ENCODE data around the gene DOCK1.

Gene DOCK1

DNA sequence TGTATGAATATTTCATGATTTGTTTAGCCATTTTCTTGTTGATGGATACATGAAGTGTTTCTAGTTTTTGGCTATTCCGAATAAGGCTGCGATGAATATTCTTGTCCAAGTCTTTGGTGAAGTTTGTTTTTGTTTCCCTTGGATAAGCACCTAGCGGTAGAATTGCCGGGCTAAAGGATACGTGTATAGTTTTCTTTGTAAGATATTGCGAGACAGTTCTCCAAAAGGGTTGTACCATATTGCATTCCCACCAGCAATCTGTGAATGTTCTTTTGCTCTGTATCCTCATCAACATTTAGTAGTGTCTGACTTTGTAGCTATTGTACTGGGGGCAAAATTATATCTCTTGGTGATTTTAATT is 142.6 kb downstream of the DOCK1 start:
- TF ChIP-seq EZH2phosphoT487 (IDR thresholded peaks at IDR 0.05; ENCODE audit: low read length) (no peak), EZH2 (optimal IDR thresholded peaks at IDR 0.05; ENCODE audit: low read depth, low read length) (no peak)
- TF ChIP-seq, protein P1, sequence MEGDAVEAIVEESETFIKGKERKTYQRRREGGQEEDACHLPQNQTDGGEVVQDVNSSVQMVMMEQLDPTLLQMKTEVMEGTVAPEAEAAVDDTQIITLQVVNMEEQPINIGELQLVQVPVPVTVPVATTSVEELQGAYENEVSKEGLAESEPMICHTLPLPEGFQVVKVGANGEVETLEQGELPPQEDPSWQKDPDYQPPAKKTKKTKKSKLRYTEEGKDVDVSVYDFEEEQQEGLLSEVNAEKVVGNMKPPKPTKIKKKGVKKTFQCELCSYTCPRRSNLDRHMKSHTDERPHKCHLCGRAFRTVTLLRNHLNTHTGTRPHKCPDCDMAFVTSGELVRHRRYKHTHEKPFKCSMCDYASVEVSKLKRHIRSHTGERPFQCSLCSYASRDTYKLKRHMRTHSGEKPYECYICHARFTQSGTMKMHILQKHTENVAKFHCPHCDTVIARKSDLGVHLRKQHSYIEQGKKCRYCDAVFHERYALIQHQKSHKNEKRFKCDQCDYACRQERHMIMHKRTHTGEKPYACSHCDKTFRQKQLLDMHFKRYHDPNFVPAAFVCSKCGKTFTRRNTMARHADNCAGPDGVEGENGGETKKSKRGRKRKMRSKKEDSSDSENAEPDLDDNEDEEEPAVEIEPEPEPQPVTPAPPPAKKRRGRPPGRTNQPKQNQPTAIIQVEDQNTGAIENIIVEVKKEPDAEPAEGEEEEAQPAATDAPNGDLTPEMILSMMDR (IDR thresholded peaks at IDR 0.05; ENCODE audit: low read length) = no peak
- H3K79me2 ChIP-seq (ENCODE audit: low read length) = no peaks in the 10 kb centered on the region
- no peak overlapping the region for H3K4me3 ChIP-seq (ENCODE audit: low read length)
- H3K36me3 ChIP-seq (replicated peaks; ENCODE audit: insufficient read depth, low read length) = no peaks in the 10 kb centered on the region
- no peaks in the 10 kb centered on the region for H3K9me3 ChIP-seq (replicated peaks; ENCODE audit: insufficient read depth, low read length)
- no peaks in the 10 kb centered on the region for H3K27me3 ChIP-seq (replicated peaks; ENCODE audit: insufficient read depth, low read length)
- no peak overlapping the region for H3K4me2 ChIP-seq (ENCODE audit: low read depth, low read length)
- no peak overlapping the region for H2AFZ ChIP-seq (ENCODE audit: low read length)
- no peaks in the 10 kb centered on the region for H3K4me1 ChIP-seq (ENCODE audit: low read length)
- DNase-seq = no peak
- H3K27ac ChIP-seq (ENCODE audit: low read length) = no peak overlapping the region
- H3K9me2 ChIP-seq (replicated peaks; ENCODE audit: insufficient read depth, low read length) = no peaks in the 10 kb centered on the region
- no peaks in the 10 kb centered on the region for H4K20me1 ChIP-seq (ENCODE audit: insufficient read depth, low read length)
- H3F3A ChIP-seq (ENCODE audit: insufficient read depth, low read length) = no peaks in the 10 kb centered on the region
- no peak overlapping the region for H3K9ac ChIP-seq (ENCODE audit: low read length)

DNA sequence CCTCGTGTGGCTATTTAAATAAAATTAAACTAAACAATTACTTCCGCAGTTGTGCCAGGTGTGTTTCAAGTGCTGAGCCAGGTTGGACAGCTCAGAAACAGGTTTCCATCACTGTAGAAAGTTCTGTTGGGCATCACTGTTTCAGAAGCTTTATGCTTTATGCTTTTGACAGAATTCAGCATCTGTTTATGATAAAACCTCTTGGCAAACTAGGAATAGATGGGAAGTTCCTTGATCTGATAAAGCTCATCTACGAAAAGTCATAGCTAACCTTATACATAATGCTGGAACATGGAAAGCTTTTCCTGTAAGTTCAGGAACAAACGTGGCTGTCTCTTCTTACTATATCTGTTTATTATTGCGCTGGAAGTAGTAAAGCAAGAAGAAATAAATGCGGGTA is 143.4 kb downstream of the DOCK1 start:
- Histone ChIP-seq H2AFZ (ENCODE audit: low read length) (no peak overlapping the region), H3K27ac (ENCODE audit: low read length) (no peak overlapping the region), H3K27me3 (replicated peaks; ENCODE audit: insufficient read depth, low read length) (no peaks in the 10 kb centered on the region), H3K9me3 (replicated peaks; ENCODE audit: insufficient read depth, low read length) (no peaks in the 10 kb centered on the region), H3K4me3 (ENCODE audit: low read length) (no peak overlapping the region), H4K20me1 (ENCODE audit: insufficient read depth, low read length) (no peaks in the 10 kb centered on the region), H3K9ac (ENCODE audit: low read length) (no peak overlapping the region), H3K9me2 (replicated peaks; ENCODE audit: insufficient read depth, low read length) (no peaks in the 10 kb centered on the region), H3K79me2 (ENCODE audit: low read length) (no peaks in the 10 kb centered on the region), H3F3A (ENCODE audit: insufficient read depth, low read length) (no peaks in the 10 kb centered on the region), H3K4me1 (ENCODE audit: low read length) (no peaks in the 10 kb centered on the region), H3K36me3 (replicated peaks; ENCODE audit: insufficient read depth, low read length) (no peaks in the 10 kb centered on the region), H3K4me2 (ENCODE audit: low read depth, low read length) (no peak overlapping the region)
- no peak for TF ChIP-seq EZH2 (optimal IDR thresholded peaks at IDR 0.05; ENCODE audit: low read depth, low read length)
- no peak for DNase-seq

DNA sequence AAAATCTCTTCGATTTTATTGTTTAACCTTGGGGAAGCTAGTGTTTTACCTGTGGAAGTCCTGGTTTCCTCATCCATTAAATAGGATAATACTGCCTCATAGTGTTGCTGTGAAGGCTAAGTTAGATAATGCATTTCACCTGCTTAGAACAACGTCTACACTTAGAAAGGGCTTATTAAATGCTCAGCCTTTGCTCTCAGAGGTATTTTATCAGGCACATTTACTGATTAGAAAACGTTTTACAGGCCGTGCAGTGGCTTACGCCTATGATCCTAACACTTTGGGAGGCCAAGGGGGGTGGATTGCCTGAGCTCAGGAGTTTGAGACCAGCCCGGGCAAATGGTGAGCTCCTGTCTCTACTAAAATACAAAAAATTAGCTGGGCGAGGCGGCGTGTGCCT is 146.8 kb downstream of the DOCK1 start:
- no peak overlapping the region for H3K9ac ChIP-seq (ENCODE audit: low read length)
- no peak for TF ChIP-seq EZH2 (optimal IDR thresholded peaks at IDR 0.05; ENCODE audit: low read depth, low read length)
- TF ChIP-seq, protein P1 (IDR thresholded peaks at IDR 0.05; ENCODE audit: low read length) = no peak
- no peak for TF ChIP-seq EZH2phosphoT487 (IDR thresholded peaks at IDR 0.05; ENCODE audit: low read length)
- no peak overlapping the region for H2AFZ ChIP-seq (ENCODE audit: low read length)
- H4K20me1 ChIP-seq (ENCODE audit: insufficient read depth, low read length) = no peaks in the 10 kb centered on the region
- H3K27ac ChIP-seq (ENCODE audit: low read length) = no peak overlapping the region
- H3K36me3 ChIP-seq (replicated peaks; ENCODE audit: insufficient read depth, low read length) = no peaks in the 10 kb centered on the region
- H3K4me1 ChIP-seq (ENCODE audit: low read length) = no peaks in the 10 kb centered on the region
- no peak overlapping the region for H3K4me3 ChIP-seq (ENCODE audit: low read length)
- H3F3A ChIP-seq (ENCODE audit: insufficient read depth, low read length) = no peaks in the 10 kb centered on the region
- H3K27me3 ChIP-seq (replicated peaks; ENCODE audit: insufficient read depth, low read length) = no peaks in the 10 kb centered on the region
- DNase-seq = no peak
- H3K4me2 ChIP-seq (ENCODE audit: low read depth, low read length) = no peak overlapping the region
- H3K79me2 ChIP-seq (ENCODE audit: low read length) = no peaks in the 10 kb centered on the region
- H3K9me2 ChIP-seq (replicated peaks; ENCODE audit: insufficient read depth, low read length) = no peaks in the 10 kb centered on the region
- H3K9me3 ChIP-seq (replicated peaks; ENCODE audit: insufficient read depth, low read length) = no peaks in the 10 kb centered on the region

DNA sequence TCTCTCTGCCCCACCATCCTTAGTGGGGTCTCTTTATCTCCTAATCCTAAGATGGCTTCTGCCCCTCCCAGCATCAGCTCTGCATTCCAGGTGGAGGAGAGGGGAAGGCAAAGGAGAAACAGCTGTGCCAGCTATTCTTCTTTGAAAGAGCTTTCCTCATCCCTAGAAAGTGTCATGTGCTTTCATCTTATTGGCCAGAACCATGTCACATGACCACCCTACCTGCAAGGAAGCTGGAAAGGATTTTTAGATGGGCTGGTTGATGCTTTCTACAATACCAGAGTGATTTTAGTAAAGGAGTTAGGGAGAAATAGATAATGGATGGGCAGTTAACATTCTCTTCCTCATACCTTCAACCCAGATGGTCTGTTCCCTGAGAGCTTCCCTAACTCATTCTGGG is 150.0 kb downstream of the DOCK1 start:
- Histone ChIP-seq H3K4me2 (ENCODE audit: low read depth, low read length) (no peak overlapping the region), H3K79me2 (ENCODE audit: low read length) (no peaks in the 10 kb centered on the region), H2AFZ (ENCODE audit: low read length) (no peak overlapping the region), H3K27ac (ENCODE audit: low read length) (no peak overlapping the region), H3K36me3 (replicated peaks; ENCODE audit: insufficient read depth, low read length) (no peaks in the 10 kb centered on the region), H3K4me1 (ENCODE audit: low read length) (no peaks in the 10 kb centered on the region), H3K4me3 (ENCODE audit: low read length) (no peak overlapping the region), H3K9me2 (replicated peaks; ENCODE audit: insufficient read depth, low read length) (no peaks in the 10 kb centered on the region), H3K9me3 (replicated peaks; ENCODE audit: insufficient read depth, low read length) (no peaks in the 10 kb centered on the region), H3F3A (ENCODE audit: insufficient read depth, low read length) (no peaks in the 10 kb centered on the region), H4K20me1 (ENCODE audit: insufficient read depth, low read length) (no peaks in the 10 kb centered on the region), H3K27me3 (replicated peaks; ENCODE audit: insufficient read depth, low read length) (no peaks in the 10 kb centered on the region), H3K9ac (ENCODE audit: low read length) (no peak overlapping the region)
- DNase-seq = no peak
- TF ChIP-seq, protein P1 (IDR thresholded peaks at IDR 0.05; ENCODE audit: low read length) = no peak
- no peak for TF ChIP-seq EZH2 (optimal IDR thresholded peaks at IDR 0.05; ENCODE audit: low read depth, low read length)
- TF ChIP-seq EZH2phosphoT487 (IDR thresholded peaks at IDR 0.05; ENCODE audit: low read length) = no peak

Data from MM.1S (cell line).